ENCODE data around the gene URB1. TPM values are rescaled to one million over a fixed set of nuclear protein-coding genes. Genes with fewer than 3 reads are reported as not detected.

The URB1 gene
- total and polyA plus RNA-seq, 9 of the 15 experiments (the other 6 are each of a cell fraction or from before 2014, with no cell fraction given) = 0.97 to 53.6 (median 21.5) TPM

- Histone ChIP-seq H3K27me3 (ENCODE audit: control insufficient read depth in 2 of 2, insufficient read depth in 2 of 2, low read length in 2 of 2) (no peaks in the 10 kb centered on the region), H2AFZ (ENCODE audit: low read depth, low read length) (no peak overlapping the region), H3K9ac (ENCODE audit: insufficient read depth in 1 of 2, low read depth in 2 of 2, low read length in 2 of 2) (no peak overlapping the region; a peak in 1 of 4 replicates), H3K36me3 (ENCODE audit: control insufficient read depth, insufficient read depth, low read length) (peaks cover 97% of the 10 kb centered on the region), H3K9me3 (replicated peaks; ENCODE audit: control insufficient read depth, insufficient read depth, low read depth, low read length) (no peaks in the 10 kb centered on the region), H3K9me1 (ENCODE audit: control insufficient read depth, insufficient read depth, low read length) (no peaks in the 10 kb centered on the region), H3K4me3 (no peak overlapping the region), H3K27ac (ENCODE audit: extremely low read depth, low read depth, low read length) (no peak overlapping the region), H4K20me1 (replicated peaks; ENCODE audit: control insufficient read depth, insufficient read depth, low read length) (0 out of 2 replicates have a peak, but pooled peaks cover 4% of the 10 kb centered on the region), H3K79me2 (ENCODE audit: control insufficient read depth, insufficient read depth, low read length) (no peaks in the 10 kb centered on the region), H3K4me2 (ENCODE audit: insufficient read depth, low read length) (no peak overlapping the region), H3K4me1 (replicated peaks in 1 of 2; ENCODE audit: control insufficient read depth in 2 of 2, insufficient read depth in 2 of 2, low read length in 2 of 2) (0 out of 5 replicates have a peak, but pooled peaks cover 0 to 4% of the 10 kb centered on the region in 2 experiments)
- ChIA-PET CTCF (ENCODE audit: low intra/inter-chr PET ratio) (no interaction called here), POLR2A (no interaction called here)
- FAIRE-seq (no peak), DNase-seq (ENCODE audit: extremely low read depth in 1 of 4, low spot score in 3 of 4) (no peak), ATAC-seq (no peak)
- BruUV-seq (replicated peaks) = no TSS peak
- 94% methylated on average over 6 of the region's 6 CpGs for WGBS (ENCODE audit: insufficient coverage, low coverage, missing lambda C conversion rate)
- in situ Hi-C loops (cut with MboI) = no loop called here
- TF ChIP-seq XRCC5 (IDR thresholded peaks at IDR 0.05; ENCODE audit: low read depth, low read length) = no peak
- no peak for TF ChIP-seq SUPT5H (IDR thresholded peaks at IDR 0.05)
- TF ChIP-seq ARNT (IDR thresholded peaks at IDR 0.05) = no peak
- TF ChIP-seq FIP1L1 (IDR thresholded peaks at IDR 0.05; ENCODE audit: low read depth, low read length, poor library complexity, severe bottlenecking) = no peak
- TF ChIP-seq RBM15 (IDR thresholded peaks at IDR 0.05; ENCODE audit: insufficient read depth, low read length) = no peak
- no peak for TF ChIP-seq NCOA2 (IDR thresholded peaks at IDR 0.05; ENCODE audit: partially characterized antibody in 2 of 2)
- TF ChIP-seq CBX2 (IDR thresholded peaks at IDR 0.05; ENCODE audit: insufficient read depth, low read length, poor library complexity, severe bottlenecking) = no peak
- TF ChIP-seq TGIF2 (CRISPR knock-in tag; IDR thresholded peaks at IDR 0.05) = no peak
- intact Hi-C loops (cut with micrococcal nuclease) = no loop called here
These were observed 72.8 kb downstream of the URB1 start for GRCh38 chr21:32320059-32320458.
